ENCODE results near the gene CACYBP.

The CACYBP gene

GRCh38 chr1:174971902-174972301 is 27.8 kb upstream of the CACYBP start:
- no peak for DNase-seq (ENCODE audit: low spot score)

- peak; percentile 16 for DNase-seq (ENCODE audit: low spot score)
Observed at GRCh38 chr1:174974711-174975119, 25.0 kb upstream of the CACYBP start.

GRCh38 chr1:174975764-174976163 is 24.0 kb upstream of the CACYBP start:
- DNase-seq (ENCODE audit: low spot score), result no peak

GRCh38 chr1:174976436-174977108 is 23.2 kb upstream of the CACYBP start:
- no peak for DNase-seq (ENCODE audit: low spot score)

GRCh38 chr1:174982971-174983689 is 16.6 kb upstream of the CACYBP start:
- DNase-seq (ENCODE audit: low spot score), result peak; percentile 30

GRCh38 chr1:174984952-174985351 is 14.8 kb upstream of the CACYBP start:
- DNase-seq (ENCODE audit: low spot score), result no peak

- DNase-seq (ENCODE audit: low spot score), result no peak
Observed at GRCh38 chr1:174988539-174988938, 11.2 kb upstream of the CACYBP start.

GRCh38 chr1:174988986-174989385 is 10.8 kb upstream of the CACYBP start:
- DNase-seq (ENCODE audit: low spot score), result no peak

GRCh38 chr1:174989536-174990220 is 10.1 kb upstream of the CACYBP start:
- no peak for DNase-seq (ENCODE audit: low spot score)

GRCh38 chr1:174990382-174990999 is 9.3 kb upstream of the CACYBP start:
- DNase-seq (ENCODE audit: low spot score), result no peak

- no peak for DNase-seq (ENCODE audit: low spot score)
Observed at GRCh38 chr1:174991473-174991872, 8.3 kb upstream of the CACYBP start.

- DNase-seq (ENCODE audit: low spot score), result no peak
Observed at GRCh38 chr1:174995121-174995520, 4.6 kb upstream of the CACYBP start.

GRCh38 chr1:174995916-174996315 is 3.8 kb upstream of the CACYBP start:
- DNase-seq (ENCODE audit: low spot score), result no peak

GRCh38 chr1:174996476-174996875 is 3.3 kb upstream of the CACYBP start:
- DNase-seq (ENCODE audit: low spot score), result no peak

GRCh38 chr1:174997041-174997440 is 2.7 kb upstream of the CACYBP start:
- DNase-seq (ENCODE audit: low spot score), result no peak

- peak; percentile 75 for DNase-seq (ENCODE audit: low spot score)
Observed at GRCh38 chr1:174998569-174999215, 1.1 kb upstream of the CACYBP start.

- peak; percentile 98 for DNase-seq (ENCODE audit: low spot score)
Observed at GRCh38 chr1:174999216-174999935, 371 bp upstream of the CACYBP start.

- no peak for DNase-seq (ENCODE audit: low spot score)
Observed at GRCh38 chr1:175000697-175001187, 995 bp downstream of the CACYBP start.

GRCh38 chr1:175002910-175003517 is 3.3 kb downstream of the CACYBP start:
- DNase-seq (ENCODE audit: low spot score), result no peak

- no peak for DNase-seq (ENCODE audit: low spot score)
Observed at GRCh38 chr1:175003521-175003920, 3.8 kb downstream of the CACYBP start.

Measured in SK-N-DZ (cell line).